Measurements from ENCODE around the gene DLG2.
A peak's percentile ranks its signal among the peaks of the same experiment; 100 is the strongest.
"Not testable (repeated sequence)": the region's sequence is repeated elsewhere in the genome, so short reads cannot be mapped to it uniquely, and the experiment has no call there.

Gene DLG2

DNA sequence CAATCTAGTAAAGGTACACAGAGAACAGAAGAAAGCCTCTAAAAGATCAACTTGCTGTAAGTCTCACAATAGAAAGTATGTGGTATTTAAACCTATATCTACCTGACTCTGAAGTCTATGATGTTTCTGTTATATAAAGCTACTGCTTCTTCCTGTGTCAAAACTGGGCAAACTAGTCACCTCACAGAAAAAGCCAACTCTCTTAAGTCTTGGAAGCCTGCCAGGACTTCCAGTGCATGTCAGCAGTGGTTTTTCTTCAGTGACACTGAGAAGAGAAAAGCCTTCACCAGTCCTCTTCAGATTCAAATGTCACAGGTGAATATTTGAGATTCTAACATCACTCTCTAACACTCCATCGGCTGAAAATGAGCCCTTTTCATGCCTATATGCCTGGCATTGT, 808.0 kb downstream of the DLG2 start:
- no peak for FAIRE-seq

DNA sequence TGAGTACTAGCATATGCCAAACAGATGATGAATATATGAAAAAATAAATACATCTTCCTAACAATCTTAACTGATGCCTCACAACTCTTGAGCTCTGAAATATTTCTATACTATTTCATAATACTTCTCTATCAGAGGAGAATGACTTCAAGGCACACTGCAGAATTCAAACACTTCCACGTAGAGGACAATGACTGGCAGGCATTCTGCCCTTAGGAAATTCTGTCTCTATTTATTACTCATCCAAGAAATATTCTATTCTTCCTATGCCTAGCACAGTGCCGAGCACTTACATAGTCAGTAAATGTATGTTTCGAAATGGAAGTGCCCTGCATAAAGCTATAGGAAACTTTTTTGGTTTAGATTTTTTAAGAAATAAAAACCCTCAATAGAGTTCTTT, 809.1 kb downstream of the DLG2 start:
- no peak for FAIRE-seq

DNA sequence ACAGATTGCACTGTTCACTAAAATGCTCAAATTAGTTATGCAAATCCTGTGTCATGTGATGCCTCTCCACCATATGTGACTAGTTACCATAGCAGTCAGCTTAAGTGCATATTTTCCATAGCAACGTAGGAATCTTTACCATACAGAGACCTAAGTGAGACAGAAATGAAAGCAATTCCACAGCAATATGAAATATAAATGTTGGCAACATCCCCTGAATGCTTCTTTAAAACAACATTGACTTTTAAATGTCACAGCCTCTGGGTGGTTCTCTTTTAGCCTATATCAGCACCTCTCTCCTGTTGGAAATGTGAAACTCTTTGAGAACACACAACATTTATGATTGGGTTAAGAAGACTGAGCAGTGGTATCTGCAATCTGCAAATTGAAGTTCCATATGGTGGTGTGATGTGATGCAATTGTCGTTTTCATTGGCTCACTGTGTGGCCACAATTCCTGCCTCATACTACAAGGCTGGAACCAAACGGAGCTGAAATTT, 814.6 kb downstream of the DLG2 start:
- no peak for FAIRE-seq

DNA sequence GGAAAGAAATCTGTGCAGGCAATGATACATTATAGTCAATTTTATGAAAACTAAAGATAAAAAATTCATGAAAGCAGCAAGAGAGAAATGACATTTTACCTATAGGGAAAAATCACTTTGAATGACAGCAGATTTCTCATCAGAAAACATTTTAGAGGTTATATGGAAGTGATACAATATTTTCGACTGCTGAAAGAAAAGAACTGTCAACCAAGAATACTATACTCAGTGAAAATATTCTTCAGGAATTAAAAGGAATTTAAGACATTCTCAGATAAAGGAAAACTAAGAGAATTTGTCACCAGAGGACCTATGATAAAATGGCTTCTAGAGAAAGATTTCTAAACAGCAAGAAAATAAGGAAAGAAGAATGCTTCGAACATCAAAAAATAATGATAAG, 820.8 kb downstream of the DLG2 start:
- no peak for FAIRE-seq

DNA sequence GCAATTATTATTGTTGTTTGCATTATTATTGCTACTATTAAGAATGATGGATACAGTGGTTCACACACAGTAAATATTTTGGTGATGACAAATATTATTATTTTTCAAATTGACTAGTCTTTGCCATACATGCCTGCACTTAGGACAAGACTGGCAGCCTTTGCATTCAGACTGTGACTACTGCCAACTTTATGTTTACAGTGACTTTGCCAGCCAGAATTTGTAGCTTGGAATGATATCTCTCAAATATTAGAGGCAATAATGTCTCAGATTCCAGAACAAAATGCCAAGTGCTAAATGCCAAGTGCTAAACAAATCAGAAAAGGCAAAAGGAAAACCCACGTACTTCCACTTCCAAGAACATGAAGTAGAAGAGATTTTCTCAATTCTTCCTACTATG, 823.1 kb downstream of the DLG2 start:
- no peak for FAIRE-seq

DNA sequence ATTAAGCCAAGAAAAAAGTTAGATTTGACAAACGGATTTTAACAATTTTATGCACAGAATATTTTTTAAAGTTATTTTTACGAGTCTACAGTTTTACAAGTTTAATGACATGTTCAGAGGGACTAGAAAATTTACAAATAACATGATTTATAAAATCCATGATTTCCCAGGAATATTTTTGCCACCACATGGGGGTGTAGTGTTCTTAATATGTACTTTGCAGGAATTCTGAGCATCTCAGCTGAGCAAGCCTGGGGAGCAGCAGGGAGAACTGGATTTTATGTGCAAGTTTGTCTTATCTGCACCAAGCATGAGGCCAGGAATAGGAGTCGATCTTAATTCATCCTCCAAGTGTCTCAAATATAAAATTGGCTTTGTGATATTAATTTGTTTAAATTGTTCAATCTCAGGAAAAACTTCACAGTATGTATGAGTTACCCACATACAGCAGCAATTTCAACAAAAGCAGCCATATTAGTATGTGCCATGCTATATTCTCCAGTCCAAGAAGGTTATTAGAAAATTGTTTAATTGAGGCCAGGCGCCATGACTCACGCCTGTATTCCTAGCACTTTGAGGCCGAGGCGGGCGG, 826.3 kb downstream of the DLG2 start:
- FAIRE-seq, result peak; percentile 53

DNA sequence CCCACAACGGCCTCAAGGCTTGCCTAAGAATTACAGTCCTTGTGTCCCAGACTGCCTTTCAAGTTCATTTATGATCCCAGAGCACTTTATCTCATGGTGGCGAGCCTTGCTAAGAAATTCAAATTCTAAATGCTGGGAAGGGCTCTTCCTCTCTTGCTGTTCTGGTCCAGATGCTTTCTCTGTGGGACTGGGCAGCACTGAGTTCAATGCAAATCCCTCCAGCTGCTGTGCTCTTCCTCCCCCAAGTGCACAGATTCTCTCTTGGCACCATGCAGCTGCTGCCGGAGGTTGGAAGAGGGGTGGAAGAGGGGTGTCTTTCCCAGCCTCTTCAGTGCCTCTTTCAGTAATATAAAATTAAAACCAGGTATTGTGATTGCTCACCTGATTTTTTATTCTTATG, 828.0 kb downstream of the DLG2 start:
- FAIRE-seq, result no peak

DNA sequence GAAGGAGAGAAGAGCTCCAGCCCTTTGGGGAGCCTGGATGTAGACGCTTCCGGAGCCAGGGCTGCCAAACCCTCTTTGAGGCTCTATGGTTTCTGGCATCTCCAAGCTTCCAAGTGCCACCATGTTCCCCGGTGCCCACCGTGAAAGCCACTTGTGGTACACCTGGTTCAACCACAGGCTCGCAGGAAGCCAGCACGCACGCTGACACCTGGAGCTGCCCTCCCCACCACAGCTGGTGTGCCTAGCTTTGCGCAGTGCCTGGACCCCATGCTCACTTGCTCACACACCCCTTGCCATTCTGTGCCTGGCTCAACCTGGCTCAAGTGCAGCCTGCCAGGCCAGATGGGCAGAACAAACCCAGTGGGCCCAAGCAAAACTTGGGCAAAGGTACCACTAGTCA, 831.4 kb downstream of the DLG2 start:
- no peak for FAIRE-seq

DNA sequence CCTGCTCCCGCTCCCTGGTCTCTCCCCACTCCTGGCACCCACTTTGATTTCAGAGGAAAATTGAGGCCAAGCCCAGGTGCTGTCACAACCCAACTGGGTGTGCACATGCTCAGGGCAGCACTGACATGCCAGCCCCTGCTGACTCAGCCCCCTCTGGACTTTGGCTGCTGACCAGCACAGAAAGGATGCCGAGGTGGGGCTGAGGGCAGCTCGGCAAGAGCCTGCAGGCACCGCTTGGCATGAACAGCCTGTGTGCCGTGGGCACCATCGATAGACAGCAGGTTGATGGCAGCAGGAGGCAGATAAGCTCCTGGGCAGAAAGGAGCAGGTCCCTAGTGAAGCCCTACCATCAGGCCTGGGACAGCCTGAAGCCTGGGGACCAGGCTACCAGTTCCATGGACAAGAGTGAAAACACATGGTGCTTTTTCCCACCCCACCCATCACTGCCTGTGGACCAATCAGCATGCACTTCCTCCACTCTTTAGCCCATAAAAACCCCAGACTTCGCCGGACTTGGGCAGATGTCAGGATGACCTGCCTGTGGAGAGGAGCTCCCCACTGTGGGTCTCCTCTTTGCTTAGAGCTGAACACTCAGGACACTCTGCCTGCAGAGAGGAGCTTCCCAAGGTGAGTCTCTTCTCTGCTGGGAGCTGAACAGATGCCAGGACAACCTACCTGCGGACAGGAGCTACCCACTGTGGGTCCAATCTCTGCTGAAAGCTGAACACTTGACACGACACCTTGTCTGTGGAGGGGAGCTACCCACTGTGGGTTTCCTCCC, 832.3 kb downstream of the DLG2 start:
- no peak for FAIRE-seq

DNA sequence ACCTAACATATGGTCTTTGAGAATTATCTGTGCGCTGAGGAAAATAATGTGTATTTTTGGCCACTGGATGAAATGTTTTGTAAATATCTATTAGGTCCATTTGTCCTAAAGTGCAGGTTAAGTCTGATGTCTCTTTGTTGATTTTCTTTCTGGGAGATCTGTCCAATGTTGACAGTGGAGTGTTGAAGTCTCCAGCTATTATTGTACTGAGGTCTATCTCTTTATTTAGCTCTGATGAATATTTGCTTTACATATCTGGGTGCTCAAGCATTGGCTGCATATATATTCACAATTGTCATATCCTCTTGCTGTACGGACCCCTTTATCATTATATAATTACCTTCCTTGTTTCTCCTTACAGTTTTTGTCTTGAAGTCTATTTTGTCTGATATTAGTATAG, 833.8 kb downstream of the DLG2 start:
- FAIRE-seq, result no peak

DNA sequence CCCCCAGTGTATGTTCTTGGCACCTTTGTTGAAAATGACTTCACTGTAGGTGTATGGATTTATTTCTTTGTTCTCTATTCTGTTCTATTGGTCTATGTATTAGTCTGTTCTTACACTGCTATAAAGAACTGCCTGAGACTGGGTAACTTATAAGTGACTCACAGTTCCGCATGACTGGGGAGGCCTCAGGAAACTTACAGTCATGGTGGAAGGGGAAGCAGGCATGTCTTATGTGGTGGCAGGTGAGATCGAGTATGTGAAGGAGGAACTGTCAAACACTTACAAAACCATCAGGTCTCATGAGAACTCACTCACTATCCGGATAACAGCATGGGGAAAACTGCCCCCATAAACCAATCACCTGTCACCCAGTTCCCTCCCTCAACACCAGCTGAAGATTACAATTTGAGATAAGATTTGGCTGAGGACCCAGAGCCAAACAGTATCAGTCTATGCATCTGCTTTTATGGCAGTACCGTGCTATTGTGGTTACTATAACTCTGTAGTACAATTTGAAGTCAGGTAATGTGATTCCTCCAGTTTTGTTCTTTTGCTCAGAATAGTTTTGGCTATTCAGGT, 836.2 kb downstream of the DLG2 start:
- FAIRE-seq, result no peak

DNA sequence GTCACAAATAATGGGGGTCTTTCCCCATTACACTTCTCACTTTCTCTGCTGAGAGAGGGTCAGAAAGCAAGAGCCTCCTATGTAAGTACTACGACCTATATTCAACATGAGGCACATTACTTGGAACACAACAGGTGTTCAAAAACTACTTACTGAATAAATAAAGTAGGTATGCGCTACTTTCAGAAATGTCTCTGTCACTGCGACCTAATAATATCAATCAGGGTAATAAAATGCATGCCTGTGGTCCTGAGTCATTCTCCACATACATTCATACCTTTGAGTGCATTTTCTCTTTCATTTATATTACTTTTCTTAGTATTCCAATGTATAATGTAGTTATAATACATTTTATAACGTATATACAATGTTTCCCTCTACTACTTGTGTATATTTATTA, 838.9 kb downstream of the DLG2 start:
- no peak for FAIRE-seq

DNA sequence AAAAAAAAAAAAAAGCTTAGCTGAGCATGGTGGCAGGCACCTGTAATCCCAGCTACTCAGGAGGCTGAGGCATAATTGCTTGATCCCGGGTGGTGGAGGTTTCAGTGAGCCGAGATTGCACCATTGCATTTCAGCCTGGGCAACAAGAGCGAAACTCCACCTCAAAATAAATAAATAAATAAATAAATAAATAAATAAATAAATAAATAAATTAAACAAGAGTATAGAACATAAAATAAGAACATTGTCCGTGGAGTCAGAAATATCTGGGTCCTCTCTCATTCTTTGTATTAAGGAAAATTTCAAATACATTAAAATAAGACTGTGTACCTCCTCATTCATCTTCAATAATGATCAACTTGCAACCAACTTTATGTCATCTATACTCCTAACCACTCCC, 843.0 kb downstream of the DLG2 start:
- not testable (repeated sequence) for FAIRE-seq

DNA sequence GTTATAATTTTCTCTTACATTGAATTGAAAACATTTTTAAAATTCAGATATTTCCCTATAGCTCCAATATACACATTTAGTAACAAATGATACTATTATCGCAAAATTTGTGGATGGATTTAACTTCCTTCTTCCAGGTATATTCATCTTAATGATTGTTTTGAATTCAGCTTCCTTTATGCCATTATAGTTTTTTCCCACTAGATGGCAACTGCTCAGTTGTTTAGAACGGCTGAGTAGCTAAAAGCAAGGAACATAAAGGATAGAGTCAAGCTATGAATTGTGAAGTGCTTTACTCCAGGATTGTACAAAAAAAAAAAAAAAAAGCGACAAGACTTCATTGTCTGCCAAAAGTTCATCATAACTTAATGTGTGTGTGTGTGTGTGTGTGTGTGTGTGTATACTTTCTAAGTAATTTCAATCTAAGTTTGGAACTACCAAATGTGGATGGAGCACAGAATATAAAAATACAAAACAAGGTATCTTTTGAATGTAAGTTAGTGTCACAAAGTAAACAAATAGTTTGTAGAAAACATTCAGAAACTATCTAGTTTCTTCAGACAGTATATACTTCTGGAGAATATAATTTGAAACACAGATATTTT, 846.4 kb downstream of the DLG2 start:
- peak; percentile 78 for FAIRE-seq

DNA sequence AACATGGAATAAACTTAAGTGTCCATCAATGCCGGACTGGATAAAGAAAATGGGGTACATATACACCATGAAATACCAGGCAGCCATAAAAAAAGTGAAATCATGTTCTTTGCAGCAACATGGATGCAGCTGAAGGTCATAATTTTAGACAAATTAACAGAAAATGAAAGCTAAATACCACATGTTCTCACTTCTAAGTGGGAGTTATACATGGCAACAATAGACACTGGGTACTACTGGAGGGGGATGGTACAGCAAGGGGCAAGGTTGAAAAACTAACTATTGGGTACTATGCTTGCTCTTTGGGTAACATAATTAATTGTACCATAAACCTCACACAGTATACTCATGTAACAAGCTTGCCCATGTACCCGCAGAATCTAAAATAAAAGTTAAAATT, 851.6 kb downstream of the DLG2 start:
- FAIRE-seq, result no peak

DNA sequence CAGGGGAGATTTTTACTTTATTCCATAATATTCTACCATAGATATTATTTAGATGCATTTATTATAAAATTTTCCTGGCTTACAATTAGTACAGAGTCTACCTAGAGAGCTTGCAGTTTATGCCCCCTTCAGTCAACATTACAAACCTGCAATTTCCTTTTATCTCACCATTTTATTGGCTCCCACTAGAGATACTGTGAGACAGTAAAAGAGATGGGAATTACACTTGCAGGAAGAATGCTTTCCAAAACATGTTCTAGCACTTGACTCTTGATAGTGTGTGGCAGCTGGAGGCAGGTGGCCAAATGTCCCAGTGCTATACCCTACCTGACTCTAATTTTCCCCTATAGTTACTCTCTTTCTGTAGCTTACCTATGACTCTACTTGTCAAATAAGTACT, 863.2 kb downstream of the DLG2 start:
- FAIRE-seq, result no peak

DNA sequence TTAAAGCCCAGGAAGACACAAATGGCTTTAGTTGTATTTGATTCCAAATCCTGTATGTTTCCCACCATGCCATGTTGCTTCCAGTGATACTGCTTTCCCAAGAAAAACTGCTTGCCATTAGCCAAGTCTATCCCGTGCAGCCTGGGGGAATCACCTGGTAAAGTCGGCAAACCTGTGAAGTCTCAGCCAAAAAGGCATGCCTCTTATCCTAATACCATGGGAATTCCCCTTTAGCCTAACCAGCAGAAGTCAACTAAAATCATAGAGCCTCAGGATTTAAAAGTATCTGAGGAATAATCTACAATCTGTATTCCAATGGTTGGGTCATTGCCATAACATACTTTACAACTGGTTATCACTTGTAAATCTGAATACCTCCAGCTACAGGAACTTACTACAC, 869.4 kb downstream of the DLG2 start:
- no peak for FAIRE-seq

DNA sequence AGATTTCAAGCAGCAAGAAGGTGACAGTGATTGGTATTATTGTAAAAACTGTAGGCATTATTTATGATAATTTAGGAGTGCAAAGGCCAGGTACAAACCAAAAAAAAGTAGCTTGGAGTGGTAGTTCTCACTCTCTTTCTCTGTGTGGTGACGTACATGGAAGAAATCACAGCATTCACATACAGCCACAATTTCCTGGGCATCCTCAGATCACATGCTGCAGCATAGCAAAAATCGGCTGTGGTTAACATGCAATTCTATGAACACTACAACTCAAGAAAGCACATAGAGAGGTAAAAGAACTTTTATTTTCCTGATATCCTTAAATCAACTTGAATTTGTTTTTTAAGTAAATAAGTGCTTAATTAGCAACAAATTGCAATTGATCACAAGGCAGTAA, 875.8 kb downstream of the DLG2 start:
- FAIRE-seq, result no peak

DNA sequence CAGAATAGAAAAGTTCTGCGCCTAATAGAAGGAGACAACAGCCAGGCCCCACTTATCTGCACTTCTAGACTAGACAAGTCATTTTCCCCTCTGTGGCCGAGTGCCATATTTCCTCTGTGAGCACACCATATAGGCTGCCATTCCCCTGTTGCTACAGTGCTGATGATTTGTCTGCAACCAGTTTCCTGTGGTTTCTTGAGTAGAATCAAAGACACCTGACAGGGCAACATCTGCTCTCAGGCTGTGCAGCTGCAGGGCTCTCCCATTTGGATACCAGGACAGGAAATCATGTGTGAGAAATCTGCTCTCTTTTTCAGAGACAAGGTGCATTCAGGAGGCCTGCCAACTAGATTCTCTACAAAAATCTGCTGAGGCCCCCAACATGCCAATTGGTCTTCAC, 879.3 kb downstream of the DLG2 start:
- FAIRE-seq, result no peak

DNA sequence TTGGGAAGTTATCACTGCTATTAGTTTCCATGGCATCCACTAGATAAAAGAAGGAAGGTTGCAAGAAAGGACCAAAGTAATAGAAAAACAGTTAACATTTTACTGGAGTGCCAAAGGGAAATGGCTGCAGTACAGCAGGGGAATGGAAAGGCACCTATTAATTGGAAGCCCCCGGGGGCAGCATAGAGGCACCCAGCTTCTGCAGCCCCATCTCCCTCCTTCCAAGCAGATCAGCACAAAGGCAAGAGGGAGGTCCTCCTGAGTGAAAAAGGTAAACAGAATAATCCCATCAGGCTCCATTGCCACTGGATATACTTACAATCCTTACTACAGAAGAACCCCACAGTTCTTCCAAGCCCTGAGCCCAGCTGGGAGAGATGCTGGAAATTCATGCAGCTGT, 887.1 kb downstream of the DLG2 start:
- FAIRE-seq, result no peak

DNA sequence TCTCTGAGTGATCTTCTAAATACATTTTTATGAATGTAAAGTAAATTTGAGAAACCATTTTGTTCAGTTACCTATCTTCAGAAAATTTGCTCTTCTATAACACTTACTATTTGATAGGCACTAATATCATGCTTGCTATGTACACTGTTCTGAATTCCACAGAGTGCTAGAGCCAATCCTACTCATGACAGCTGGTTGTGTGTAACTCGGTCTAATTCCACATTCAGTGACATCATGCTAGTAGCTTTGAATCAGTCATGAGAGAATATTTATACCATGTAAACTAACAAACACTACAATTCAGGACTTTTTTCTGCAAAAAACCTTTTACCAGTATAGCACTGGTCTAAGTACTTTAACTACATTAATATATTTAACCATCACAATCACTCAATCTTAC, 902.9 kb downstream of the DLG2 start:
- no peak for FAIRE-seq

DNA sequence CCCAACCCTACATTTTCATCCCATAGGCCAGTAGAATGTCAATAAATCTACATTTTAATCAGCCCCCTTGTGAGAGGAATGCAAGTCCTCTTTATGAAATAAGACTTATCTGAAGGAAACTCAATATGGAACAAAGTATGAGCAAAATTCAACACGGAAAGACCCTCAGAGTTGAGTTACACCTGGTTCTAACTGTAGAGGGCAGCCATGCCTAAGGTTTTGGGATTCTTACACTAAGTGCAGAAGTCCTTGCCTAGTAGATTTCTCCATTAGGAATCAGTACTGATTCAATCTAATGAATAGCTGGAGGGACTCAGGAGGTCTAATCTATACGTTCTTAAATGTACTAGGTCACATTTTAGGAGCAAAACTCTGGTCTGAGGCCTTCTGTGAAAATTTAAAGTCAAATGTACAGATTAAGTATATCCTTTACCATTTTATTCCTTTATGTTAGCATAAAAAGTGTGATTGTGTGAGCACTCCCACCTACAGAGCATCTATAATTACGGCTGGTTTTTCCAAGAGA, 904.5 kb downstream of the DLG2 start:
- FAIRE-seq, result no peak

DNA sequence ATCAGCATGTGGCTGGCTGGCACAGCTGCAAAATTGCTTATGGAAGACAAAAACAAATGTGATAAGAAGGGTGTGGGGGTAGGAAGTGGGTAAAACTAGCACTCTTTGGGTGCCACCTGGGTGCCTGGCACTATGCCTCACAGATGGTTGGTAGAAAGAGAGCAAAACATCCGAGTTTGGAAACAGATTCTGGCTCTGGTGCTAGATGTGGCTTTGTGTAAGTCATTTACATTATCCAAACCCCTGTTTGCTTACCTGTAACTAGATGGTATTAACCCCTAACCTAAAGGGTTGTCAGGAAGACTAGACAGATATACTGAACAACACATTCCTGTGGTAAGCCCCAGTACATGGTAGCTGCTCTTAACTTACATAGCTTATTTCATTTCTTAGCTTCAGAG, 905.6 kb downstream of the DLG2 start:
- no peak for FAIRE-seq
